ENCODE data around the gene DLGAP4.
A peak's percentile ranks its signal among the peaks of the same experiment; 100 is the strongest.

Gene DLGAP4

GRCh38 chr20:36307412-36308325 is 1.5 kb downstream of the DLGAP4 start:
- DNase-seq: peak in 11 of 56 donors; percentile 19 to 50 (median 26)

GRCh38 chr20:36308353-36308752 is 2.2 kb downstream of the DLGAP4 start:
- DNase-seq: peak in 19 of 56 donors; percentile 17 to 68 (median 39)

GRCh38 chr20:36308986-36309385 is 2.8 kb downstream of the DLGAP4 start:
- no peak for DNase-seq

GRCh38 chr20:36309643-36310042 is 3.5 kb downstream of the DLGAP4 start:
- DNase-seq: no peak

- no peak for DNase-seq
Observed at GRCh38 chr20:36310215-36310981, 4.3 kb downstream of the DLGAP4 start.

GRCh38 chr20:36311141-36311853 is 5.2 kb downstream of the DLGAP4 start:
- peak in 20 of 56 donors; percentile 16 to 68 (median 30) for DNase-seq

- DNase-seq: no peak
Observed at GRCh38 chr20:36311854-36312723, 6.0 kb downstream of the DLGAP4 start.

GRCh38 chr20:36312724-36313441 is 6.7 kb downstream of the DLGAP4 start:
- peak in 7 of 56 donors; percentile 13 to 56 (median 49) for DNase-seq

GRCh38 chr20:36313476-36313875 is 7.3 kb downstream of the DLGAP4 start:
- no peak for DNase-seq

- DNase-seq: no peak
Observed at GRCh38 chr20:36313926-36314325, 7.8 kb downstream of the DLGAP4 start.

GRCh38 chr20:36314734-36315544 is 8.8 kb downstream of the DLGAP4 start:
- DNase-seq: no peak

GRCh38 chr20:36315545-36316351 is 9.6 kb downstream of the DLGAP4 start:
- no peak for DNase-seq

GRCh38 chr20:36317675-36318074 is 11.5 kb downstream of the DLGAP4 start:
- DNase-seq: no peak

GRCh38 chr20:36318166-36318565 is 12.0 kb downstream of the DLGAP4 start:
- no peak for DNase-seq

- DNase-seq: no peak
Observed at GRCh38 chr20:36319356-36320260, 13.5 kb downstream of the DLGAP4 start.

- DNase-seq: no peak
Observed at GRCh38 chr20:36320261-36320897, 14.2 kb downstream of the DLGAP4 start.

All from nucleus accumbens (tissue), 56 donors.